Fibroblast of skin of abdomen (primary cell): ENCODE data around the gene CNBD2. TPM values are rescaled to one million over a fixed set of nuclear protein-coding genes. Genes with fewer than 3 reads are reported as not detected.
"Not testable (repeated sequence)": the region's sequence is repeated elsewhere in the genome, so short reads cannot be mapped to it uniquely, and the experiment has no call there.

Experiments used
- DNase-seq: peaks from one replicate; pipeline ENCODE4 v3.0.0-alpha.2; 2013
- polyA plus RNA-seq, 2 experiments: library from polyadenylated mRNA; unstranded; fragments of 120-200 nt; gene quantifications; one replicate each; pipeline ENCODE4 v1.2.1, GENCODE V29; 2013; ENCODE audit not compliant: insufficient read length in 2 of 2

CNBD2 gene
- polyA plus RNA-seq (2013, experiment 1 of 2; ENCODE audit: insufficient read length) = not detected
- not detected for polyA plus RNA-seq (2013, experiment 2 of 2; ENCODE audit: insufficient read length)

- no peak for DNase-seq
Measured at GRCh38 chr20:35967979-35968640, at the start of gene CNBD2. Gene CNBD2 (plus strand): TSS chr20:35968590. CDS start chr20:35968763, 173 bp downstream.

DNA sequence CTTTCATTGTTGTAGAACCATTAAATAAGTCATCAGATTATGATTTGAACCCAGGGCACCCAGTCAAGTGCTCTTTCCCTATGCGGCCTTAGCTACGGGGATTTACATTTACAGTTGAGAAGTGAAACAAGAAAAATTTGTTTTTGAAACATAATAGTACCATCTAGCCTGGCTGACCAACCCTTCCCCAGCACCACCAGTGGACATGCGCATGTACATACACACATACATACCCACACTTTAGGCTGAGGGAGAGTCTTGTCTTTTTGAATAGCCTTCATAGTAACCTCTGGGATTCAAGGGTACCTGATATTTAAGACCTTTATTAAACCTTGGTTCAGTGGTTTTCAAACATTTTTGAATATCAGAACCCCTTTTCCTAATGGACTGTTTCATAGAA lies 47.9 kb upstream of the CNBD2 start:
- DNase-seq = no peak

- DNase-seq = no peak
Measured at GRCh38 chr20:35929301-35929700, 39.1 kb upstream of the CNBD2 start.

GRCh38 chr20:35934050-35934449 lies 34.3 kb upstream of the CNBD2 start:
- DNase-seq = no peak

- no peak for DNase-seq
Measured at GRCh38 chr20:35939264-35939663, 29.1 kb upstream of the CNBD2 start.

GRCh38 chr20:35941620-35942019 lies 26.8 kb upstream of the CNBD2 start:
- DNase-seq = no peak

- no peak for DNase-seq
Measured at GRCh38 chr20:35942243-35942642, 26.1 kb upstream of the CNBD2 start.

DNA sequence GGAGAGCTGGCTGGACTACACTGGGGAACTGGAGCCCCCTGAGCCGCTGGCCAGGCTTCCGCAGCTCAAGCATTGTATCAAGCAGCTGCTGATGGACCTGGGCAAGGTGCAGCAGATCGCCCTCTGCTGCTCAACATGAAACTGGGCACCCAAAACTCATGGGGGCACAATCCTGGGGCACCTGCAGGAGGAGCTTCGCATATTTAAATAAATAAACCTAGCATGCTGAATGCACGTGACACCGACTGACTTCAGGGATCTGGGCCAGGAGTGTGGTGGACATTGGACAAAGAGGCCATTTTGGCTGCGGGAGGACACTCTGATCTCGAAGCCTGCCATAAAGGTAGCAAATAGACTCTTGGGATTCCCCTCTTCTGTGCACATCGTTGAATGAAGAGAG lies 20.9 kb upstream of the CNBD2 start:
- DNase-seq = peak; percentile 3

DNA sequence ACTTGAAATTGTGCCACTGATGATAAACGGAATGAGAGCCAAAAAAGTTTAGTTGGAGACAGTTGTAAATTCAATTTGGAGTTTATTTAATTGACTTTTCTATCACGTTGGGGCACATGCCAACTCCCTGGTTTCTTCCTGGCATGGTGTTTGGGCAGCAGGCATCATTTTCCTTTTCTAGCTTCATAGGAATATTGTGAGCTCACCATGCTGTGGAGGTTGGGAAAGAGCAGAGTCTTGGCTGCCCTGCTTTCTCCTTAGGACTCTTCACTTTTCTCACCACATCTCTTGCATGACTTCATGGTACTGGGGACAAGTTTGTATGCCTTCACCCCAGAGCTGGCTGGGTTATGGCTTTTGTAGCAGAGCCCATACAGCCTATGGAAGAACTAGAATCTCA lies 20.5 kb upstream of the CNBD2 start:
- peak; percentile 9 for DNase-seq

GRCh38 chr20:35950093-35950492 lies 18.3 kb upstream of the CNBD2 start:
- DNase-seq = no peak

GRCh38 chr20:35952080-35952479 lies 16.3 kb upstream of the CNBD2 start:
- not testable (repeated sequence) for DNase-seq

GRCh38 chr20:35952480-35953386 lies 15.7 kb upstream of the CNBD2 start:
- DNase-seq = peak; percentile 4

DNA sequence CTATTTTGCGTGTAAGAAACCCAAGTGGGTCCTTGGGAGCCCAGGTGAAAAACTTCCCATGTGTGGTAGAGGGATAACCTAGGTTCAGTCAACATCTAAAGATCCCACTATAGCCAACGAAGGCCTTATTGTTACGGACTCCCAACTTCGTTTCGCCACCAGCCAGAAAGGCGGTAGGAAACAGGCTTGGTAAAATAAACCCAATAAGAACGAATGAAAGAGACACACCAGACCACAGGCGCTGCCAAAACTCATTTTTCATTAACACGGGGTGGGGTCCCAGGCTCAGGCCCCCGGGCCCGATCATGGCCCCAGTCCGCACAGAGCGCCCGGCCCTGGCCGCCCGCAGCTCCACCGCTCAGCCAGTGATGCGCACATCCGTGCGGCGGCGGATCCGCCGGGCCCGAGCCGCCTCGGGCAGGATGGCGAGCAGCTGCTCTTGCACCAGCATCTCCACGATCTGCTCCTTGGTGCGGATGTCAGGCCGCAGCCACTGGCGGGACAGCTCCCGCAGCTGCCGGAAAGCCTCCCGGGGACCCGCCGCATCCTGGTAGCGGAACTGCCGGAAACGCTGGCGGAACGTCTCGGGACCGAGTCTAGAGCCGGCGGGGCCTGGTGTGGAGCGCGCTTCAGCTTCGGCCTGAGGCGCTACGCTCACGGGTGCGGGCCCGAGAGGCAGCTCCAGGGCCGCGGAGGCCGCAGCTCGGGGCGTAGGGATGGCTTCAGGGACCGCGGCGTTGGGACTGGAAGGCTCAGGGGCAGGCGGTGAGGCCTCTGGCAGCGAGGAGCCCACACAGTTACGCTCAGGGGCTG lies 14.8 kb upstream of the CNBD2 start:
- peak; percentile 31 for DNase-seq

DNA sequence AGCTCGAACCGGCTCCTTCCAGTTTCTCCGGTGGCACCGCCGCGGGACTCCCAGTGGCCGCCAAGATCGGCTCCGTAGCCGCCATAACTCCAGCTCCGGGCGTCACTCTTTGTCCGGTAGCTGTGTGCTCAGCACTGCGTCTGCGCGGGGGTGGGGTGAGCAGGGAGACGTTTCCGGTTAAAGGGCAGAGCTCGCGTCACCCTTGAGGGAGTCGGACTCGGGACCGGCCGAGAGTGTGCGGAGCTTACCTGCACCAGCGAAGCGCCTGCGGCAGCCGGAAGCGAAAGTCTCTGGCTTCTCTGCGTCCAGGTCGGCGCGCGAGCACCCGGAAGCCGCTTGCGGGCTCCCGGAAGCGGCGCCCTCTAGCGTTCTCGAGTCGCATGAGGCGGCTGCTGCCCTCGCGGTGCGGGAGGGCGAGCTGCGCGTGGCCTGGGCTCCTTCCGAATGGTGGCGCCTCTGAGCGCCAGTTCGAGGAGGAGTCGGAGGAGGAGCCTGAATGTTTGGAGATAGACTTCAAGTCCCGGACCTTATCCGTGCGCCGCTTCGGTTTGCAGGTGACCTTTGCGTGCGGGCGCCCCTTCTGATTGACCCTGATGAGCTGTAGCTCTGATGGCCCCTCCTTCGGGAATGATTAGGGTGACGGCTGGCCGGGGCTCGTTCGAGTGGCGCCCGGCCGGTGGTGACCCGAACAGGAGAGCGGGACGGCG lies 14.0 kb upstream of the CNBD2 start, which contains the start of gene SCAND1:
Gene SCAND1, minus strand, starts transcription at position 303 of the 707 bp plus-strand sequence. Its CDS starts 218 bp downstream, at position 85.
- DNase-seq = peak; percentile 96

GRCh38 chr20:35954907-35955251 lies 13.5 kb upstream of the CNBD2 start:
- DNase-seq = peak; percentile 31

GRCh38 chr20:35956616-35957015 lies 11.8 kb upstream of the CNBD2 start:
- no peak for DNase-seq

DNA sequence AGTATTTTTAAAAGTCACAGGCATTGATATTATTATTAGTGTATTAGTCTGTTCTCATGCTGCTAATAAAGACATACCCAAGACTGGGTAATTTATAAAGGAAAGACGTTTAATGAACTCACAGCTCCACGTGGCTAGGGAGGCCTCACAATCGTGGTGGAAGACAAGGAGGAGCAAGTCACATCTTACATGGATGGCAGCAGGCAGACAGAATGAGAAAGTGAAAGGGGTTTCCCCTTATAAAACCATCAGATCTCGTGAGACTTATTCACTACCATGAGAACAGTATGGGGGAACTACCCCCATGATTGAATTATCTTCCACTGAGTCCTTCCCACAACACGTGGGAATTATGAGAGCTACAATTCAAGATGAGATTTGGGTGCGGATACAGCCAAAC lies 9.1 kb upstream of the CNBD2 start:
- not testable (repeated sequence) for DNase-seq

- no peak for DNase-seq
Measured at GRCh38 chr20:35963878-35964277, 4.5 kb upstream of the CNBD2 start.

GRCh38 chr20:35968930-35969329 lies 540 bp downstream of the CNBD2 start:
- no peak for DNase-seq

DNA sequence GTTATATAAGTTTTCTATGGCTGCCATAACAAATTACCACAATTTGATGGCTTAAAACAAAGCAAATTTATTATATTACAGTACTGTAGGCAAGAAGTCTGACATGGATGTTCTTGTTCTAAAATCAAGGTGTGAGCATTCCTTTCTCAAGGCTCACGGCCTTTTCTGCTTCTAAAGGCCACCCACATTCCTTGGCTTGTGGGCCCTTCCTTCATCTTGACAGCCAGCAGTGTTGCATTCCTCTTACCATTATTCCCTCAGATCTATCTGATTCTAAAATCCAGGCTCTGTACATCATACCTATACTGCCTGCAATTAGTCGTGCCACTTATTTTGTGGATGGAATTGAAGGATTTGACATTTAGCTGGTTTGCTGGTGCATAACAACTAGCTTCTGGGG lies 3.6 kb downstream of the CNBD2 start:
- no peak for DNase-seq

- DNase-seq = no peak
Measured at GRCh38 chr20:35972462-35972861, 4.1 kb downstream of the CNBD2 start.

- no peak for DNase-seq
Measured at GRCh38 chr20:35974256-35974655, 5.9 kb downstream of the CNBD2 start.
